ENCODE measurements around the gene SLC6A3. TPM values are rescaled to one million over a fixed set of nuclear protein-coding genes. Genes with fewer than 3 reads are reported as not detected.

Gene SLC6A3
- total RNA-seq, 1 donor from 2014 or later: not detected

GRCh38 chr5:1347571-1347970 lies 97.7 kb downstream of the SLC6A3 start:
- no peak for DNase-seq (ENCODE audit: low spot score)
- Mint-ChIP-seq H3K9me3 (no peaks in the 10 kb centered on the region), H3K4me1 (ENCODE audit: low read depth) (peaks cover 20% of the 10 kb centered on the region), H3K27me3 (ENCODE audit: insufficient read depth) (peaks cover 5% of the 10 kb centered on the region), H3K36me3 (ENCODE audit: low read depth) (peaks cover 11% of the 10 kb centered on the region), H3K27ac (no peak overlapping the region), H3K4me3 (peak overlapping the region; percentile 78)
- intact Hi-C loops (cut with micrococcal nuclease): loop anchor here (10.0 kb wide), 1 partner anchor 447 kb away; the partner anchor contains the start of gene MRPL36

- intact Hi-C loops (cut with micrococcal nuclease): loop anchor here (10.0 kb wide), 1 partner anchor 448 kb away; the partner anchor contains the start of gene MRPL36
- Mint-ChIP-seq H3K4me3 (peak overlapping the region; percentile 83), H3K36me3 (ENCODE audit: low read depth) (peaks cover 14% of the 10 kb centered on the region), H3K27ac (peak overlapping the region; percentile 44), H3K9me3 (no peaks in the 10 kb centered on the region), H3K4me1 (ENCODE audit: low read depth) (peaks cover 20% of the 10 kb centered on the region), H3K27me3 (ENCODE audit: insufficient read depth) (no peaks in the 10 kb centered on the region)
- DNase-seq (ENCODE audit: low spot score): no peak
These were observed 98.4 kb downstream of the SLC6A3 start for GRCh38 chr5:1346627-1347440.

DNA sequence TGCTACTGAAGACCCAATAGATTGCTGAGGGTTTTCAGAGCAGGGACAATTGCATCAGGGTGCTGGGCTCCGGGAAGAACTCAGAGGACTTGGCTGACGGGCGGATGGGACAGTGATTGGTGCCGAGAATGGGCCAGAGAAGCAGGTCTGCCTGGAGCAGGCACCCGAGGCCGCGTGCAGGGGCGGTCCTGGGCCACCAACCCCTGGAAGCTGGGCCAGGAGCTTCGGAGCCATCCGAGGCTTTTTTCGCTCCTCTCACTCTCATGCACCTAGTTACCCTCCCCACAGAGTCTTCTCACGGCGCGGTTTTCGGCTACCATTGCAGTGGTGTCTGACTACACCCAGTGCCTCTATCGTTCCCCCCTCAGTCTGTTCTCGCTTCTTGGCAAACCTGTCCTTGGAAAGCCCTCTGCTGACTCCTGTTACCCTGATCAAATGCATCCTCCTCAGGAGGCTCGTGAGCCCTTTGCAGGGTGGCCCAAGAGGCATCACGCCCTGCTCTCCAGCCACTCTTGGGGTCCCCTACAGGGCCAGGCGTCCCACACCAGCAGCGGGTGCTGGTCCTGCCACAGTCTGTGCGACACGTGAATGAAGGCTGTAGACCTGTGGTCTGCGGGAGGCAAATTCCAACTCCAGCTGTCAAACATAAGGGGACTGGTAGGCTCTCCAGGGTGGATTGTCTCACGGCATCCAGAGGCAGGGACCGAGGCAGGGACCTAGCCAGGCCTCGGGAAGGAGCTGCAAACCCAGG lies 99.2 kb downstream of the SLC6A3 start:
- Mint-ChIP-seq H3K27me3 (ENCODE audit: insufficient read depth) (no peaks in the 10 kb centered on the region), H3K36me3 (ENCODE audit: low read depth) (peaks cover 21% of the 10 kb centered on the region), H3K4me3 (peak overlapping the region; percentile 83), H3K27ac (peak overlapping the region; percentile 68), H3K4me1 (ENCODE audit: low read depth) (peaks cover 27% of the 10 kb centered on the region), H3K9me3 (no peaks in the 10 kb centered on the region)
- no peak for DNase-seq (ENCODE audit: low spot score)
- intact Hi-C loops (cut with micrococcal nuclease): loop anchor here (1.0 to 10.0 kb wide), 5 partner anchors 31 to 449 kb away; partner anchors contain the start of gene MRPL36

GRCh38 chr5:1344975-1345838 lies 100.0 kb downstream of the SLC6A3 start, which contains the start of gene CLPTM1L:
TSS of gene CLPTM1L (minus strand) at chr5:1345099. CDS start at chr5:1344841, 258 bp downstream.
- peak within 1 kb of the TSS; percentile 89 for H3K27ac Mint-ChIP-seq
- peak; percentile 87 for DNase-seq (ENCODE audit: low spot score)
- intact Hi-C loops (cut with micrococcal nuclease): loop anchor here (1.0 to 10.0 kb wide), 6 partner anchors 30 to 450 kb away; partner anchors contain the start of genes MRPL36 and TERT
- no peaks in the 10 kb centered on the region for H3K27me3 Mint-ChIP-seq (ENCODE audit: insufficient read depth)
- peaks cover 24% of the 10 kb centered on the region for H3K36me3 Mint-ChIP-seq (ENCODE audit: low read depth)
- no peaks in the 10 kb centered on the region for H3K9me3 Mint-ChIP-seq
- H3K4me3 Mint-ChIP-seq: peak within 1 kb of the TSS; percentile 90
- H3K4me1 Mint-ChIP-seq (ENCODE audit: low read depth): peaks cover 29% of the 10 kb centered on the region

DNA sequence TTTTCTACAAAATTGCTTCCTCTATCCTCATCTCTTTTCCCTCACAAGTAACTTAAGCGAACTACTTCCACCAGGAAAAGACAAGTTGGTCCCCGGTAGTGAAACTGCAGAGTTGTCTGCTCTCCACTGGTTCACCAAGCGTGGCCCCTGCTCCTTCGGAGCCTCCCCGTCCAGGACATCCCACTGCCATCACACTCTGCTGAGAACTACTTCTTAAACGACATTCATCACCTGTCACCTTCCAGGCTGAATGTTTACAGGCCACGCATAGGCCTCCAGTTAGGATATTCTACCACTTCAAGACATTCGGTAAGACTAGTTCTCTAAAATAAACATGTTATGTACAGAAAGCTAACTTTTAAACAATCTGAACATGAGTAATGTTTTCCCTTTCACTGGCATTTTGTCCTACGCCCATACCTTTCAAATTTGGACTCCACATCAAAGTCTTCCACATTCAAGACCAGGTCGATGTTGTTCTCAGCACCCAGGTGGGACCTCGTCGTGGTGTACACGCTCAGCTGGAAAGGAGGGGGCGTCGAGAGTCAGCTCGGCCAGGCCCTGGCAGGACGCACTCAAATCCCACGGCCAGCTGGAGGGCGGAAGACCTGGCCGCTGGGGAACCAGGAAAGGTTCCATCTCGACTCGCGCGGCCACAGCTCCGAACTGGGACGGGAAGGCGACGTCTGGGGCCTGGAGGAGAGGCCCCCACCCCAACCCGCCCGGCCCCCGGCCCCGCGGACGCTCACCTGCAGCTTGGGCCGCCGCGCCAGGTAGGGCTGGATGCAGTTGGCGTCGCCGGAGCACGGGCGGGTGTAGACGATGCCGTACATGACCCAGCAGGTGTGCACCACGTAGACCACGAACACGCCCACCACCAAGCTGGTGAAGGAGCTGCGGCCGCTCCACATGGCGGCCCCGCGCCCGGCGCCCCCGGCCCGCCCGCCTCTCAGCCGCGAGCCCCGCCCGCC lies 101.0 kb downstream of the SLC6A3 start:
- H3K27ac Mint-ChIP-seq: peak overlapping the region; percentile 89
- H3K27me3 Mint-ChIP-seq (ENCODE audit: insufficient read depth): no peaks in the 10 kb centered on the region
- H3K4me3 Mint-ChIP-seq: peak overlapping the region; percentile 90
- H3K9me3 Mint-ChIP-seq: no peaks in the 10 kb centered on the region
- peaks cover 27% of the 10 kb centered on the region for H3K36me3 Mint-ChIP-seq (ENCODE audit: low read depth)
- H3K4me1 Mint-ChIP-seq (ENCODE audit: low read depth): peaks cover 29% of the 10 kb centered on the region
- peak; percentile 12 for DNase-seq (ENCODE audit: low spot score)
- intact Hi-C loops (cut with micrococcal nuclease): loop anchor here (1.0 to 10.0 kb wide), 3 partner anchors 49 to 451 kb away; partner anchors contain the start of genes MRPL36 and TERT

DNA sequence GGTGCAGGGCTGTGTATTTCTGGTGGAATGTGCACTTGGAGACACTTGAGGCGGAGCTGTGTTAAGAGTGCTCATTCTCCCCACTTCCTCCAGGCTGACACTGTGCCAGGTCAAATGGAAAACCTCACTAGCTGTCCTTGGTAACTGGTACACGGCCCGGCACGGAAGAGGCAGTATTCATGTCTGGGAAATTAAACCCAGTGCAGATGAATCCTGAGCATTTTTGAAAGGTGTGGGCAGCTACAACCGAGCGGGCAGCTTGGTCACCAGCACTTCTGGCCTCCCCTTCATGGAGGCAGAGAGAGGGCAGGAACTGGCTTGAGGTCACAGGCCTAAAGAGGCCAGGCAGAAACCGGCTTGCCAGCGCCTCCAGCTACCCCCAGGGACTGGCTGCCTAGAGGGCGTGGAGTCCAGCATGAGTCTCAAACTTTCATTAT lies 101.9 kb downstream of the SLC6A3 start:
- DNase-seq (ENCODE audit: low spot score): no peak
- Mint-ChIP-seq H3K4me3 (peak overlapping the region; percentile 90), H3K9me3 (no peaks in the 10 kb centered on the region), H3K27me3 (ENCODE audit: insufficient read depth) (no peaks in the 10 kb centered on the region), H3K4me1 (ENCODE audit: low read depth) (peaks cover 29% of the 10 kb centered on the region), H3K27ac (peak overlapping the region; percentile 61), H3K36me3 (ENCODE audit: low read depth) (peaks cover 27% of the 10 kb centered on the region)
- intact Hi-C loops (cut with micrococcal nuclease): loop anchor here (10.0 kb wide), 1 partner anchor 451 kb away; the partner anchor contains the start of gene MRPL36

Other genes starting within 250 kb of the SLC6A3 start
- gene SLC6A19, start 243.8 kb downstream of the SLC6A3 start, total RNA-seq: not detected in 2 replicates
- not detected in 2 replicates for gene SLC6A18, start 220.1 kb downstream of the SLC6A3 start, total RNA-seq
- gene TERT, start 150.4 kb downstream of the SLC6A3 start, total RNA-seq: 12.3 and 12.5 TPM in 2 replicates
- 132 and 133 TPM in 2 replicates for gene CLPTM1L, start 100.3 kb downstream of the SLC6A3 start, total RNA-seq
- 103 and 110 TPM in 2 replicates for gene LPCAT1, start 78.5 kb upstream of the SLC6A3 start, total RNA-seq